C4-2B (cell line): ENCODE measurements around the gene SLC25A34.

Experiments
- H3K27ac ChIP-seq: fragments of 450-650 bp; 2 replicates; pipeline ENCODE4 v1.5.1; 2017
- CTCF ChIP-seq: fragments of 450-650 bp; conservative IDR thresholded peaks from 2 replicates; pipeline ENCODE4 v1.5.1; 2017; ENCODE audit warnings: mild to moderate bottlenecking
- ZFX ChIP-seq: fragments of 450-650 bp; IDR thresholded peaks from 2 replicates; pipeline ENCODE4 v1.6.1; 2017

Gene SLC25A34

GRCh38 chr1:15730423-15730822 lies 5.6 kb upstream of the SLC25A34 start:
- TF ChIP-seq ZFX (no peak), CTCF (no peak)
- H3K27ac ChIP-seq, result no peak overlapping the region

GRCh38 chr1:15730936-15731335 lies 5.1 kb upstream of the SLC25A34 start:
- no peak overlapping the region for H3K27ac ChIP-seq
- TF ChIP-seq ZFX (no peak), CTCF (no peak)

GRCh38 chr1:15731735-15732685 lies 4.0 kb upstream of the SLC25A34 start:
- H3K27ac ChIP-seq, result no peak overlapping the region
- TF ChIP-seq CTCF, result no peak
- TF ChIP-seq ZFX, result no peak

- TF ChIP-seq ZFX, result no peak
- no peak for TF ChIP-seq CTCF
- H3K27ac ChIP-seq, result no peak overlapping the region
Observed at GRCh38 chr1:15732686-15733081, 3.4 kb upstream of the SLC25A34 start.

GRCh38 chr1:15733218-15733725 lies 2.8 kb upstream of the SLC25A34 start:
- TF ChIP-seq CTCF, result no peak
- no peak for TF ChIP-seq ZFX
- no peak overlapping the region for H3K27ac ChIP-seq

- TF ChIP-seq CTCF (no peak), ZFX (no peak)
- no peak overlapping the region for H3K27ac ChIP-seq
Observed at GRCh38 chr1:15733726-15734226, 2.3 kb upstream of the SLC25A34 start.

- TF ChIP-seq CTCF (no peak), ZFX (no peak)
- no peak overlapping the region for H3K27ac ChIP-seq
Observed at GRCh38 chr1:15734296-15734695, 1.8 kb upstream of the SLC25A34 start.
